BJ (cell line): ENCODE data around the gene LCMT1. TPM values are rescaled to one million over a fixed set of nuclear protein-coding genes. Genes with fewer than 3 reads are reported as not detected.

Experiments used
- CTCF ChIA-PET: fragments of 350-600 bp; formaldehyde crosslinking; extraction: SDS; loops from one replicate; lab custom pipeline; 2021; ENCODE audit warnings: antibody characterized with exemption, inconsistent platforms; lab: Yijun Ruan, JAX
- POLR2A ChIA-PET: fragments of 300-600 bp; sonication (Branson Sonifier 250); formaldehyde crosslinking; extraction: SDS; loops from one replicate; lab custom pipeline; 2021; ENCODE audit warnings: antibody characterized with exemption; lab: Charles Lee
- DNase-seq: peaks from one replicate; pipeline ENCODE4 v3.0.0-alpha.2; 2011; ENCODE audit warnings: low read depth
- H3K27me3 ChIP-seq: 2 replicates; pipeline ENCODE4 v1.6.0; 2011; ENCODE audit warnings: low read length; ENCODE audit not compliant: control insufficient read depth, insufficient read depth
- H3K36me3 ChIP-seq: 2 replicates; pipeline ENCODE4 v1.5.1; 2011; ENCODE audit warnings: low read length; ENCODE audit not compliant: control insufficient read depth, insufficient read depth
- H3K4me3 ChIP-seq: 2 replicates; pipeline ENCODE4 v1.5.1; 2011; ENCODE audit warnings: low read depth, mild to moderate bottlenecking, control low read depth, low read length
- polyA plus RNA-seq: library from polyadenylated mRNA; depleted of rRNA; stranded (reverse); fragments of >200 nt; gene quantifications from 2 replicates; pipeline ENCODE4 v1.2.3, GENCODE V29; 2011
- TF ChIP-seq, protein P1 (sequence below): IDR thresholded peaks from 2 replicates; pipeline ENCODE4 v1.5.1; 2011; ENCODE audit warnings: low read depth, mild to moderate bottlenecking, control low read depth, inconsistent platforms, low read length, moderate library complexity; ENCODE audit not compliant: insufficient read depth

Gene LCMT1
- polyA plus RNA-seq, 1 experiment, result 32.2 TPM

- H3K27me3 ChIP-seq, result no peaks in the 10 kb centered on the region
- CTCF ChIA-PET, result no interaction called here
- no peak for DNase-seq
- no peak overlapping the region for H3K4me3 ChIP-seq
- TF ChIP-seq, protein P1, sequence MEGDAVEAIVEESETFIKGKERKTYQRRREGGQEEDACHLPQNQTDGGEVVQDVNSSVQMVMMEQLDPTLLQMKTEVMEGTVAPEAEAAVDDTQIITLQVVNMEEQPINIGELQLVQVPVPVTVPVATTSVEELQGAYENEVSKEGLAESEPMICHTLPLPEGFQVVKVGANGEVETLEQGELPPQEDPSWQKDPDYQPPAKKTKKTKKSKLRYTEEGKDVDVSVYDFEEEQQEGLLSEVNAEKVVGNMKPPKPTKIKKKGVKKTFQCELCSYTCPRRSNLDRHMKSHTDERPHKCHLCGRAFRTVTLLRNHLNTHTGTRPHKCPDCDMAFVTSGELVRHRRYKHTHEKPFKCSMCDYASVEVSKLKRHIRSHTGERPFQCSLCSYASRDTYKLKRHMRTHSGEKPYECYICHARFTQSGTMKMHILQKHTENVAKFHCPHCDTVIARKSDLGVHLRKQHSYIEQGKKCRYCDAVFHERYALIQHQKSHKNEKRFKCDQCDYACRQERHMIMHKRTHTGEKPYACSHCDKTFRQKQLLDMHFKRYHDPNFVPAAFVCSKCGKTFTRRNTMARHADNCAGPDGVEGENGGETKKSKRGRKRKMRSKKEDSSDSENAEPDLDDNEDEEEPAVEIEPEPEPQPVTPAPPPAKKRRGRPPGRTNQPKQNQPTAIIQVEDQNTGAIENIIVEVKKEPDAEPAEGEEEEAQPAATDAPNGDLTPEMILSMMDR, result no peak
- POLR2A ChIA-PET, result no interaction called here
- H3K36me3 ChIP-seq, result no peaks in the 10 kb centered on the region
These were observed 82.8 kb downstream of the LCMT1 start for GRCh38 chr16:25194273-25194878.

DNA sequence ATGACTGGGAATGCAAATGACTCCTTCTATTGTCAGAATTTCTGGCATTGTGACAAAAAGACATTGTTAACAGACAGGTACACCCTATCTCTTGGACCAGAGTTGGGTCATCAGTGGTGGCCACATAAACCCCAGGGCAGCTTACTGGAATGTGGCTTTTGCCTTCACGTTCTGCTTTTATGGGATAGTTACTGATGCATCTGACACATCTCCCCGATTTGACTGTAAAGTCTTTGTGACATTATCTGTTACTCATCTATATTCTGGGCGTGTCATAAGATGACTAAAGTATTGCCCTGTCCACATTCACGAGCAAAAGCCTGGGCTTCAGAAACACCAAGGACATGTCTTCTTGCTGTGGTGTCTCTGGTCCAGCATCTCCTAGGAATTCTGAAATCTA lies 86.5 kb downstream of the LCMT1 start:
- 0 out of 2 replicates have a peak, but pooled peaks cover 1% of the 10 kb centered on the region for H3K27me3 ChIP-seq
- CTCF ChIA-PET, result interaction anchor here (1.7 kb wide), 1 partner anchor 28 kb away, joined by 4 read pairs; no protein-coding TSS in a partner anchor
- TF ChIP-seq, protein P1, result no peak
- no peak for DNase-seq
- no peak overlapping the region for H3K4me3 ChIP-seq
- H3K36me3 ChIP-seq, result no peaks in the 10 kb centered on the region
- POLR2A ChIA-PET, result no interaction called here

- ChIA-PET POLR2A (no interaction called here), CTCF (no interaction called here)
- TF ChIP-seq, protein P1, result no peak
- no peak overlapping the region for H3K4me3 ChIP-seq
- no peaks in the 10 kb centered on the region for H3K36me3 ChIP-seq
- DNase-seq, result no peak
- H3K27me3 ChIP-seq, result 0 out of 2 replicates have a peak, but pooled peaks cover 1% of the 10 kb centered on the region
These were observed 87.9 kb downstream of the LCMT1 start for GRCh38 chr16:25199457-25199856.

GRCh38 chr16:25210758-25211157 lies 99.2 kb downstream of the LCMT1 start:
- TF ChIP-seq, protein P1, result no peak
- Histone ChIP-seq H3K27me3 (peaks cover 2% of the 10 kb centered on the region; the same call in 1 of the 2 replicates), H3K36me3 (no peaks in the 10 kb centered on the region), H3K4me3 (no peak overlapping the region)
- CTCF ChIA-PET, result interaction anchor here (1.1 kb wide), 1 partner anchor 10 kb away, joined by 3 read pairs; no protein-coding TSS in a partner anchor
- POLR2A ChIA-PET, result no interaction called here
- no peak for DNase-seq

- no peak for DNase-seq
- Histone ChIP-seq H3K36me3 (no peaks in the 10 kb centered on the region), H3K4me3 (no peak overlapping the region), H3K27me3 (peaks cover 3% of the 10 kb centered on the region; the same call in 1 of the 2 replicates)
- POLR2A ChIA-PET, result no interaction called here
- TF ChIP-seq, protein P1, result no peak
- CTCF ChIA-PET, result interaction anchor here (0.7 kb wide), 1 partner anchor 156 kb away, joined by 3 read pairs; no protein-coding TSS in a partner anchor
These were observed 101.1 kb downstream of the LCMT1 start for GRCh38 chr16:25212636-25213035.
